C1 segment of cervical spinal cord (tissue), 14 donors: ENCODE measurements around the gene FSTL4.

Source experiments
- DNase-seq, 14 donors: peaks; one replicate each; lab custom pipeline; 2025; lab: John Stamatoyannopoulos, UW

FSTL4 gene

GRCh38 chr5:133323494-133324457, 288.6 kb downstream of the FSTL4 start:
- no peak for DNase-seq

- DNase-seq, result no peak
Measured at GRCh38 chr5:133322743-133323142, 289.6 kb downstream of the FSTL4 start.

DNA sequence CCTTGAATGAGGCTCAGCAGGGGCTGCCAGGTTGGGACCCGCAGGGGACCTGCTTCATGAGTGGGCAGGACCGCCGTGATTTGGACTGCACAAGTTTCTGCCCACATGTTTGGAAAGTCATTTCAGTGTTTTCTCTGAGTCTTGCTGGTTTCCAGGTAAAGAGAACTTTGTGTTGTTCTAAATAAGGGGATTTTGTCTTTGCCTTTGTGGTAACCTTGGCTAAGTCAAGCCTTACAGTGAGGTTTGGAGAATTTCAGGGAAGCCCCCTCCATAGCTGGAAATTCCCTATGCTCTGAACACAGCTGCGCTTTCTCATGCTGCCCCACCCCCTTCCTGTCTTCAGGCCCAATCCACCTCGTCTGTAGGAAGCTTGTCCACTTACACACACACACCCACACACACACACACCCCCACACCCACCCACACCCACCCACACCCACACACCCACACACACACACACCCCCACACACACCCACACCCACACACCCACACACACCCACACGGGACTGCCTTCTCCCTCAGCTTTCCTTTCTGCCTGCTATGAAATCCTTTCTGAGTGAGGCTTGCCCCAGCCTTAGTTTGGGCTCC, 290.4 kb downstream of the FSTL4 start:
- DNase-seq, result no peak

- no peak for DNase-seq
Measured at GRCh38 chr5:133321286-133321832, 291.0 kb downstream of the FSTL4 start.

GRCh38 chr5:133319905-133320520, 292.3 kb downstream of the FSTL4 start:
- no peak for DNase-seq

GRCh38 chr5:133319244-133319643, 293.1 kb downstream of the FSTL4 start:
- no peak for DNase-seq

DNA sequence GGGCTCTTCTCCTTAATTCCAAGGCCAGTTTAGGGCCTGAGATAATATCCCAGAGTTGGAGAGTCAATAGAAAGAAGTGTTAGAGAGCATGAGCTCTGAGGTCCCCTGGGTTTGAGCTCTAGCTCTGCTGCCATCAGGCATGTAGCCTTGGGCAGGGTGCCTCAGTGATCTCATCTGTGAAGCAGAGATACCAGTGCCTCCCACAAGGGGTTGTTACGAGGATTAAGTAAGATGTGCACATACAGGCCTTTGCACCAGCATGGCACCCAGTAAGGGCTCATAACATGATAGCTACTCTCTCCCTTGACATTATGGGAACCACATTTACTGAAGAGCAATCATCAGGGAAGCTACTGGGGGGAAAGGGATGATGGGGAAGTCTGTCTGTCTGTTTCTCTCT, 294.8 kb downstream of the FSTL4 start:
- DNase-seq, result no peak

DNA sequence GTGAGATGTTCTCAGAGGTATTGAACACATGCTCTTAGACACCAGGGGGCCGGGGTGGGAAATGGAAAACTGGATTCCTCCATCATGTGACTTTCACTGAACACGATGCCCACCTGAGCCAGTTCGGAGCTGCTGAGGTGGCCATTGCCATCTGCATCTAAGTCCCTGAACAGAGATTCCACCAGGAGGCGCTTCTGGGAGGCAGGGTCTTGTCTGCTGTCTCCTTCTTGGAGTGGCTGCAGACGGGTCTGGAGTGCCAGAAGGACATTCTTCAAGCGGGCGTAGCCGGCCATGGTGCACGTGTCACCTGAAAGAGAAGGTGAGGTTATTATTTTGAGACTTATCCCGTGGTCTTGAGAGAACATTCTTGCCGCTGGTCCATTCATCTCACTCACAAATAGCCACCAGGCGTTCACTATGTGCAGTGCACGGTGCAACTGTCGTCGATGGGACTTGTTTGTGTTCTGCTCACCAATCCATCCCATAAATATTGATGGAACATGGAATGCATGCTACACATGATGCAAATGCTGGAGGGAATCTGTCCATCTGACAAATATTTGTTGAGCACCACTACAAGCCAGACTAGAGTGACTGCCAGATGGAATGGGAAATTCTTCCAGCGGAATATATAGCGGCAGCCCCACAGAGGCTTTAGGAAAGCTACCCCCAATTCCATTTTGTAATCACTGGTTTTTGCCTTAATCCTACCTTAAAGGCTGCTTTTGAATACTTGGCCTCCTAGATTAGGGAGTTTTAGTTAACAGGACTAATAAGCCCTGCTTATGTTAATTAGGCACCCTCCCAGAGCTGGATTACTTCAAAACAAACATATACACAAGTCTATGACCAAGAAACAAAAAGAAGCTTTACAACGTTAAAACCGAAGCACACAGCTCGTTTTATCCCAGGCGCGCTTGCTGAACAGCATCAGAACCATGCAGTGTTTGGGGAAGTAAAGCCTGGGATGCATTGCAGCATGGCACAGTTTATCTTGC, 295.7 kb downstream of the FSTL4 start:
- DNase-seq, result no peak

- no peak for DNase-seq
Measured at GRCh38 chr5:133314086-133314485, 298.3 kb downstream of the FSTL4 start.

GRCh38 chr5:133311176-133311575, 301.2 kb downstream of the FSTL4 start:
- DNase-seq, result no peak

GRCh38 chr5:133309984-133310621, 302.2 kb downstream of the FSTL4 start:
- DNase-seq, result no peak

GRCh38 chr5:133309166-133309795, 303.1 kb downstream of the FSTL4 start:
- no peak for DNase-seq

DNA sequence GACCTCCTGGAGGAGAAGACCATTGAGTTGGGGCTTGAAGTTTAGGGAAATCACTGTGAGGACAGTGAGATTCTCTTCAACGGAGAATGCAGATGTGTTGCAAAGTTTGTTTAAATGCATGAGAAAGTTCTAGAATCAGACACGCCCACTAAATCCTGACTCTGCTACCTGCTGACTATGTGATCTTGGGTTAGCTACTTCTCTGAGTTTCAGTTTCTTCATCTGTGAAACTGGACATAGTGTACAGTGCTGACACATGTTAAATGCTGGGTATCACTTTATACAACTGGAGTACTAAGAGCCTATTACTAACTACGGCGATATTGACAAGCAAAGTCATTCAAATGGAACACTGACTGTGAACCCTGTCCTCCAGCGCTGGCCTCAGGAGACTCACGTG, 305.1 kb downstream of the FSTL4 start:
- no peak for DNase-seq

DNA sequence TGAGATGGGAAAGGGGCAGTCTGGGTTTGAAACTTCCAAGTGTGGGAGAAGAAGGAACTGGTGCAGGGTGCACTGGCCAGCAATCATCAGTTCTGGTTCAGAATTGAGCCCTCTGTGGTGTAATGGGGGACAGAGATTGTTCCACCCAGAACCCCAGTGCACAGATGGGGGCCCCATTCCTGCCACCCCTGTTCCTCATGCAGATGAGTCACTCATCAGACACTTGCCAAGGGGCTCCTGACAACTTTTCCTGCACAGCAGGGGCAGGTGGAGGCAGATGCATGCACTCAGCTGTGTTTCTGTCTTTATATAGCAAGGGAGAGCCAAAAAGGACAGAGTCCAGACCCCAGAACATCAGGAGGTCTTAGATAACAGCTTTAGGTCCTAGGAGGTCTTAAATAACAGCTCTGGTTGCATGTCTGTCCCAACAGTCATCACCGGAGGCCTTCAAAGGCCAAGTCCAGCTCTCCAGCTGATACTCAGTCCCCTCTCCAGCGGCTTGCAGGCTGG, 307.6 kb downstream of the FSTL4 start:
- no peak for DNase-seq

GRCh38 chr5:133304178-133304577, 308.2 kb downstream of the FSTL4 start:
- no peak for DNase-seq

GRCh38 chr5:133303298-133303697, 309.0 kb downstream of the FSTL4 start:
- no peak for DNase-seq

DNA sequence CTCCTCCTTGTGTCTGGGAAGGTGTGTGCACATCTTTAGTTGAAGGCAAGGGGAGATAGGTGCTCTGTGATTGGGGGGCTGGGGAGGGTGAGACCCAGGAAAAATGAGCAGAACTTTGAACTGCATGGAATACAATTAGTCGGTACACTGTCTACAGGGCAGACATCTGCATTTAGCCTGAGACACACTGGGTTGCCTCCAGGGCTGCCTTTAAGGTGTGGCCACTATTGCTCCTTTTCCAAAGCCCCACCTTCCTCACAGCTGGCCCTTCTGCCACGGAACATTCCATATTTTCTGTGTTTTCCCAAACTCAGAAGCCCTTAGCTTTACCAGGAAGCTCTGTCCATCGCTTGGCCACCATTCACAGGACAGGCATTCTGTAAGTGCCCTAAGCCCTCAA, 312.6 kb downstream of the FSTL4 start:
- no peak for DNase-seq

DNA sequence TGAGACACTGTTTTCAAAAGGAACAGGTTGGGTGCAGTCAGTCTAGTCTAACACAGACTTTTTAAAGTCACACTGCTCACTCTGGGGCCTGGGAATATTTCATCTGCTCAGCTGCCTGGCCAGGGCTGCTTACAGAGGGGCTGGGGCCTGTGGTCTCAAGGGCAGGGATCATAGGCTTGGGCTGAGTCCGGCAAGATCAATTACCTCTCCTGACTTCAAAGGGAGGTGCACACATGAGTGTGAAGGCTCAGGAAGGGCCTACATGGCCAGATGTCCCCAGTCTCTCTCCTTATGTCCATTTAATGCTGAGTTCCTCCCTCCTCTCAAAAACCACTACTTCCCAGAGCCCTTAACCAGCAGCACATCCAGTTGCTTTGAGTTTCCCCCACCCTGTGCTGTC, 313.3 kb downstream of the FSTL4 start:
- no peak for DNase-seq

- DNase-seq, result no peak
Measured at GRCh38 chr5:133298447-133298846, 313.9 kb downstream of the FSTL4 start.

DNA sequence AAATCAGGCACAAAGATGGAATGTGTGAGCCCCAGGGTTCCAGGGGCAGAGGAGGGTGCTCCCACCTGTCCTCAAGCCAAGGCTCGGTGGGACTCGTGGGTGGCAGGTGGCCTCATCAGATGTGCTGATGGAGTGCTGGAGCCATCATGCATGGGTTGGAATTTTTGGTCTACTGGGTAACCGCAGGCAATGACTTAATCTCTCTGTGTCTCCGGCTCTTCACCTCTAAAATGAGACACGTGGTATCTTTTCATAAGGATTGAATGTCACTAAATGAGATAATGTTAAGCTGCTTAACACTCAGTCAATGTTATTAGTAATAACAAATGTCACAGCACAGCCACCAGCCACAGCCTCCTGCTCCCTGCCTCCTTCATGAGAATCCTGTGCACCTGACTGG, 315.0 kb downstream of the FSTL4 start:
- DNase-seq, result no peak
